CD4-positive, alpha-beta T cell (primary cell): ENCODE data around the gene POR. TPM values are rescaled to one million over a fixed set of nuclear protein-coding genes. Genes with fewer than 3 reads are reported as not detected.

Experiments
- ATAC-seq: fragments of 200-7000 bp; cut with Tn5 transposase; one replicate; pipeline ENCODE4 v1.10.0; 2022; ENCODE audit warnings: mild to moderate bottlenecking; ENCODE audit not compliant: poor library complexity
- CTCF ChIA-PET: fragments of 350-600 bp; sonication (Branson Sonifier 250); formaldehyde crosslinking; loops from one replicate; lab custom pipeline; 2021; ENCODE audit warnings: antibody characterized with exemption, inconsistent platforms; lab: Charles Lee
- POLR2A ChIA-PET: fragments of 350-600 bp; sonication (Branson Sonifier 250); formaldehyde crosslinking; loops from one replicate; lab custom pipeline; 2021; ENCODE audit warnings: antibody characterized with exemption, inconsistent platforms; lab: Charles Lee
- DNase-seq, 14 experiments: peaks; one replicate each; pipeline ENCODE4 v3.0.0-alpha.2; 2013 to 2020; ENCODE audit warnings: mixed read lengths in 2 of 14
- H3K27ac ChIP-seq, 2 donors: one replicate each; pipeline versions ENCODE4 v1.5.1 to v1.7.0; 2013; ENCODE audit warnings: low read length in 2 of 2, low read depth in 1 of 2, mild to moderate bottlenecking in 1 of 2
- H3K27me3 ChIP-seq, 2 experiments: 1 replicate in 1 of 2; 2 replicates in 1 of 2; pipeline versions ENCODE4 v1.6.1 to v1.7.0; 2013; ENCODE audit warnings: low read length in 2 of 2, control low read depth in 1 of 2, mild to moderate bottlenecking in 1 of 2, moderate library complexity in 1 of 2; ENCODE audit not compliant: insufficient read depth in 2 of 2, control insufficient read depth in 1 of 2
- H3K36me3 ChIP-seq: one replicate; pipeline ENCODE4 v1.6.1; 2013; ENCODE audit warnings: low read length, control low read depth; ENCODE audit not compliant: insufficient read depth
- H3K4me1 ChIP-seq: one replicate; pipeline ENCODE4 v1.6.1; 2013; ENCODE audit warnings: low read length, control low read depth; ENCODE audit not compliant: insufficient read depth
- H3K4me3 ChIP-seq: one replicate; pipeline ENCODE4 v1.5.1; 2013; ENCODE audit warnings: mild to moderate bottlenecking, low read length, moderate library complexity
- H3K9me3 ChIP-seq, 2 experiments: 1 replicate in 1 of 2; 2 replicates in 1 of 2; pipeline versions ENCODE4 v1.6.1 to v1.7.0; 2013; ENCODE audit warnings: low read length in 2 of 2, mild to moderate bottlenecking in 2 of 2, control low read depth in 1 of 2, moderate library complexity in 1 of 2; ENCODE audit not compliant: control insufficient read depth in 1 of 2, insufficient read depth in 1 of 2
- H3K27ac Mint-ChIP-seq: one replicate; pipeline ENCODE4 v1.8.0; 2020; ENCODE audit warnings: mixed read lengths
- H3K27me3 Mint-ChIP-seq: one replicate; pipeline ENCODE4 v1.8.0; 2021; ENCODE audit warnings: mixed read lengths
- H3K36me3 Mint-ChIP-seq: one replicate; pipeline ENCODE4 v1.8.0; 2021; ENCODE audit warnings: low read depth, mixed read lengths
- H3K4me1 Mint-ChIP-seq: one replicate; pipeline ENCODE4 v1.8.0; 2021; ENCODE audit warnings: low read depth, mixed read lengths
- H3K4me3 Mint-ChIP-seq: one replicate; pipeline ENCODE4 v1.8.0; 2020; ENCODE audit warnings: mild to moderate bottlenecking, mixed read lengths
- H3K9me3 Mint-ChIP-seq: one replicate; pipeline ENCODE4 v1.8.0; 2020; ENCODE audit warnings: mixed read lengths
- intact Hi-C, 2 experiments: fragments of 100-400 bp; cut with DNase I in 1 of 2; cut with micrococcal nuclease in 1 of 2; formaldehyde crosslinking; loops; one replicate each; pipeline versions ENCODE4 v1.15.1 to v1.9.0; 2023 to 2025; cut with DNase I, micrococcal nuclease
- total RNA-seq, 174 experiments: library from RNA in 2 of 174; stranded (reverse) in 2 of 174; gene quantifications; one replicate each; pipeline ENCODE4 v1.2.3 and lab custom pipeline; 2021 to 2026
- TF ChIP-seq, protein P1 (sequence below): fragments of 200-600 bp; IDR thresholded peaks from one replicate; pipeline ENCODE4 v1.8.0; 2022; ENCODE audit warnings: antibody characterized with exemption, mild to moderate bottlenecking

The POR gene
- total RNA-seq, 2 experiments from 2014 or later: 44.2 to 54.8 TPM

- ChIA-PET CTCF (no interaction called here), POLR2A (no interaction called here)
- H3K36me3 Mint-ChIP-seq: peaks cover 88% of the 10 kb centered on the region
- H3K4me3 Mint-ChIP-seq: no peak overlapping the region
- H3K27ac Mint-ChIP-seq: no peak overlapping the region
- no peaks in the 10 kb centered on the region for H3K9me3 ChIP-seq
- no peak overlapping the region for H3K4me3 ChIP-seq
- H3K9me3 Mint-ChIP-seq: no peaks in the 10 kb centered on the region
- intact Hi-C loops: no loop called here
- H3K4me1 ChIP-seq: peaks cover 17% of the 10 kb centered on the region
- no peak for ATAC-seq
- TF ChIP-seq, protein P1, sequence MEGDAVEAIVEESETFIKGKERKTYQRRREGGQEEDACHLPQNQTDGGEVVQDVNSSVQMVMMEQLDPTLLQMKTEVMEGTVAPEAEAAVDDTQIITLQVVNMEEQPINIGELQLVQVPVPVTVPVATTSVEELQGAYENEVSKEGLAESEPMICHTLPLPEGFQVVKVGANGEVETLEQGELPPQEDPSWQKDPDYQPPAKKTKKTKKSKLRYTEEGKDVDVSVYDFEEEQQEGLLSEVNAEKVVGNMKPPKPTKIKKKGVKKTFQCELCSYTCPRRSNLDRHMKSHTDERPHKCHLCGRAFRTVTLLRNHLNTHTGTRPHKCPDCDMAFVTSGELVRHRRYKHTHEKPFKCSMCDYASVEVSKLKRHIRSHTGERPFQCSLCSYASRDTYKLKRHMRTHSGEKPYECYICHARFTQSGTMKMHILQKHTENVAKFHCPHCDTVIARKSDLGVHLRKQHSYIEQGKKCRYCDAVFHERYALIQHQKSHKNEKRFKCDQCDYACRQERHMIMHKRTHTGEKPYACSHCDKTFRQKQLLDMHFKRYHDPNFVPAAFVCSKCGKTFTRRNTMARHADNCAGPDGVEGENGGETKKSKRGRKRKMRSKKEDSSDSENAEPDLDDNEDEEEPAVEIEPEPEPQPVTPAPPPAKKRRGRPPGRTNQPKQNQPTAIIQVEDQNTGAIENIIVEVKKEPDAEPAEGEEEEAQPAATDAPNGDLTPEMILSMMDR: no peak
- H3K27me3 ChIP-seq: no peaks in the 10 kb centered on the region
- DNase-seq: no peak
- H3K4me1 Mint-ChIP-seq: peaks cover 6% of the 10 kb centered on the region
- H3K27me3 Mint-ChIP-seq: no peaks in the 10 kb centered on the region
- H3K27ac ChIP-seq: no peak overlapping the region
- H3K36me3 ChIP-seq: peaks cover 80% of the 10 kb centered on the region
Measured at GRCh38 chr7:75885036-75885435, 29.9 kb upstream of the POR start.

- H3K4me3 ChIP-seq: no peak overlapping the region
- CTCF ChIA-PET: no interaction called here
- H3K27me3 ChIP-seq: no peaks in the 10 kb centered on the region
- Mint-ChIP-seq H3K27ac (peak overlapping the region; percentile 31), H3K4me1 (no peaks in the 10 kb centered on the region), H3K27me3 (no peaks in the 10 kb centered on the region), H3K9me3 (no peaks in the 10 kb centered on the region), H3K36me3 (peaks cover 60% of the 10 kb centered on the region), H3K4me3 (no peak overlapping the region)
- peaks cover 53% of the 10 kb centered on the region for H3K36me3 ChIP-seq
- intact Hi-C loops: no loop called here
- no peaks in the 10 kb centered on the region for H3K9me3 ChIP-seq
- TF ChIP-seq, protein P1: no peak
- H3K4me1 ChIP-seq: peaks cover 8% of the 10 kb centered on the region
- H3K27ac ChIP-seq: no peak overlapping the region
- POLR2A ChIA-PET: interaction anchor here (1.0 kb wide), 1 partner anchor 12 kb away, joined by 3 read pairs; no protein-coding TSS in a partner anchor
- no peak for DNase-seq
- ATAC-seq: no peak
Measured at GRCh38 chr7:75887669-75888369, 27.1 kb upstream of the POR start.

GRCh38 chr7:75888464-75889222 lies 26.3 kb upstream of the POR start:
- no peak for ATAC-seq
- Mint-ChIP-seq H3K4me3 (no peak overlapping the region), H3K27me3 (no peaks in the 10 kb centered on the region), H3K9me3 (no peaks in the 10 kb centered on the region), H3K4me1 (no peaks in the 10 kb centered on the region), H3K36me3 (peaks cover 52% of the 10 kb centered on the region), H3K27ac (peak overlapping the region; percentile 31)
- Histone ChIP-seq H3K4me3 (no peak overlapping the region), H3K36me3 (peaks cover 45% of the 10 kb centered on the region), H3K4me1 (peaks cover 3% of the 10 kb centered on the region), H3K27ac (no peak overlapping the region), H3K9me3 (no peaks in the 10 kb centered on the region), H3K27me3 (no peaks in the 10 kb centered on the region)
- ChIA-PET POLR2A (interaction anchor here (1.0 kb wide), 1 partner anchor 11 kb away, joined by 3 read pairs; no protein-coding TSS in a partner anchor), CTCF (interaction anchor here (2.2 kb wide), 1 partner anchor 22 kb away, joined by 5 read pairs; no protein-coding TSS in a partner anchor)
- TF ChIP-seq, protein P1: no peak
- no peak for DNase-seq
- intact Hi-C loops: no loop called here
